ENCODE measurements around the gene SBF1. TPM values are rescaled to one million over a fixed set of nuclear protein-coding genes. Genes with fewer than 3 reads are reported as not detected.
"Not testable (repeated sequence)": the region's sequence is repeated elsewhere in the genome, so short reads cannot be mapped to it uniquely, and the experiment has no call there.

SBF1 gene
- total RNA-seq, 1 experiment from 2014 or later = 48.5 TPM

DNA sequence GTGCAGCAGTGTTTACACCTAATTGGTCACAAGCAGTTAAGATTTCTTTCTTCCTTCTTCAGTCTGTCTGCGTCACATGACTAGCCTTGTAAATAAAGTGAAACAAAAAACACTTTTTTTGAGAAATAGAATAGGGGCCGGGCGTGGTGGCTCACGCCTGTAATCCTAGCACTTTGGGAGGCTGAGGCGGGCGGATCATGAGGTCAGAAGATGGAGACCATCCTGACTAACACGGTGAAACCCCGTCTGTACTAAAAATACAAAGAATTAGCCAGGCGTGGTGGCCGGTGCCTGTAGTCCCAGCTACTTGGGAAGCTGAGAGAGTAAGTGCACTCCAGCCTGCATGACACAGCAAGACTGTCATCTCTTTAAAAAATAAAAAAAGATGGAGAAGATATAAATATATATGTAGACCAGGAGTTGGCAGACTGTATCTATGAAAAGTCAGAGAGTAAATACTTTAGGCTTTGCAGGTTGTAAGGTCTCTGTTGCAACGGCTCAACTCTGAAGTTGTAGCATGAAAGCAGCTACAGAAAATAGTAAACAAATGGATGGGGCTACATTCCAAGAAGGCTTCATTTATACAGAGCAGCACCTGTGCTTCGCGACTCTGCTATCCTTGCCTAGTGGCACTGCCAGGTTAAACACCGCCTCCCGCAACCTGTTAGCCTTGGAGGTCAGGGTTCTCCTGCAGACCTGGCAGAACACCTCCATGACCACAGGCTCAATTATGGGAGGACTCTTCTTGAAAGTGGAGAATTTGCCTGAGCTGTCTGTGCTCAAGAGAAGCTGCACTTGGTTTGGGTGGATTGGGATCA lies 75.8 kb downstream of the SBF1 start:
- no peaks in the 10 kb centered on the region for H4K20me1 ChIP-seq (ENCODE audit: low read length)
- BruUV-seq (replicated peaks) = no TSS peak
- H3K27ac ChIP-seq (ENCODE audit: low read length) = no peak overlapping the region
- intact Hi-C loops (cut with micrococcal nuclease) = no loop called here
- no peak overlapping the region for H3K4me2 ChIP-seq (ENCODE audit: low read length)
- no peaks in the 10 kb centered on the region for H3K9me3 ChIP-seq (ENCODE audit: low read length)
- POLR2A ChIA-PET (ENCODE audit: unreplicated experiment) = no interaction called here
- H2AFZ ChIP-seq (ENCODE audit: low read length) = no peak overlapping the region
- H3K4me1 ChIP-seq (ENCODE audit: insufficient read depth, low read length) = peaks cover 5% of the 10 kb centered on the region; the same call in 1 of the 2 replicates
- CTCF ChIA-PET = interaction anchor here (0.6 to 1.1 kb wide), 2 partner anchors 86 to 222 kb away, joined by 3 to 8 read pairs; no protein-coding TSS in a partner anchor
- no peak for TF ChIP-seq EZH2phosphoT487 (IDR thresholded peaks at IDR 0.05; ENCODE audit: borderline replicate concordance, low read length)
- TF ChIP-seq, protein P1, sequence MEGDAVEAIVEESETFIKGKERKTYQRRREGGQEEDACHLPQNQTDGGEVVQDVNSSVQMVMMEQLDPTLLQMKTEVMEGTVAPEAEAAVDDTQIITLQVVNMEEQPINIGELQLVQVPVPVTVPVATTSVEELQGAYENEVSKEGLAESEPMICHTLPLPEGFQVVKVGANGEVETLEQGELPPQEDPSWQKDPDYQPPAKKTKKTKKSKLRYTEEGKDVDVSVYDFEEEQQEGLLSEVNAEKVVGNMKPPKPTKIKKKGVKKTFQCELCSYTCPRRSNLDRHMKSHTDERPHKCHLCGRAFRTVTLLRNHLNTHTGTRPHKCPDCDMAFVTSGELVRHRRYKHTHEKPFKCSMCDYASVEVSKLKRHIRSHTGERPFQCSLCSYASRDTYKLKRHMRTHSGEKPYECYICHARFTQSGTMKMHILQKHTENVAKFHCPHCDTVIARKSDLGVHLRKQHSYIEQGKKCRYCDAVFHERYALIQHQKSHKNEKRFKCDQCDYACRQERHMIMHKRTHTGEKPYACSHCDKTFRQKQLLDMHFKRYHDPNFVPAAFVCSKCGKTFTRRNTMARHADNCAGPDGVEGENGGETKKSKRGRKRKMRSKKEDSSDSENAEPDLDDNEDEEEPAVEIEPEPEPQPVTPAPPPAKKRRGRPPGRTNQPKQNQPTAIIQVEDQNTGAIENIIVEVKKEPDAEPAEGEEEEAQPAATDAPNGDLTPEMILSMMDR (conservative IDR thresholded peaks at IDR 0.05; ENCODE audit: low read depth, low read length) = no peak
- no peak overlapping the region for H3K4me3 ChIP-seq (ENCODE audit: low read length)
- DNase-seq (no peak), ATAC-seq (no peak)
- H3K27me3 ChIP-seq (ENCODE audit: low read length) = no peaks in the 10 kb centered on the region
- H3K9me2 ChIP-seq (replicated peaks; ENCODE audit: low read length) = no peaks in the 10 kb centered on the region
- no peaks in the 10 kb centered on the region for H3F3A ChIP-seq (ENCODE audit: low read length, unreplicated experiment)
- no peaks in the 10 kb centered on the region for H3K79me2 ChIP-seq (ENCODE audit: low read length)
- peaks cover 3% of the 10 kb centered on the region; the same call in 1 of the 2 replicates for H3K36me3 ChIP-seq (ENCODE audit: low read depth, low read length)
- H3K9ac ChIP-seq (ENCODE audit: low read length) = no peak overlapping the region

DNA sequence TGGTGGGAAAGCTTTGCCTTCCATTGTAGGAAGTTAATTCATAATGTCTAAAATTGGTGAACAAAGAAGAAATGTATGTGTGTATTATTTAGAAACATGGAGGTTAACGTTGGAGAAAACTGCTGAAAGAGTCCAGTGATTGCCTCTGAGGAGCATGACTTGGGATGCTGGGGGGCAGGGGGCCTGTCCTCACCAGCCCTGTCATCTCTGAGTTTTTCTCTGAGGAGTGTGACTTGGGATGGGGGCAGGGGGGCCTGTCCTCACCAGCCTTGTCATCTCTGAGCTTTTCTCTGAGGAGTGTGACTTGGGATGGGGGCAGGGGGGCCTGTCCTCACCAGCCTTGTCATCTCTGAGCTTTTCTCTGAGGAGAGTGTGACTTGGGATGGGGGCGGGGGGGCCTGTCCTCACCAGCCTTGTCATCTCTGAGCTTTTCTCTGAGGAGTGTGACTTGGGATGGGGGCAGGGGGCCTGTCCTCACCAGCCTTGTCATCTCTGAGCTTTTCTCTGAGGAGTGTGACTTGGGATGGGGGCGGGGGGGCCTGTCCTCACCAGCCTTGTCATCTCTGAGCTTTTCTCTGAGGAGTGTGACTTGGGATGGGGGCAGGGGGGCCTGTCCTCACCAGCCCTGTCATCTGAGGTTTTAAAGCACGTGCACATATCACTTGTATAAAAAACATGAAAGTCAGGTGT lies 77.3 kb downstream of the SBF1 start:
- CTCF ChIA-PET; H4K20me1 ChIP-seq (ENCODE audit: low read length); H3K4me3 ChIP-seq (ENCODE audit: low read length); ATAC-seq; H3K27me3 ChIP-seq (ENCODE audit: low read length); H3K9me2 ChIP-seq (replicated peaks; ENCODE audit: low read length); H3K4me2 ChIP-seq (ENCODE audit: low read length); H3K9ac ChIP-seq (ENCODE audit: low read length); BruUV-seq (replicated peaks); H2AFZ ChIP-seq (ENCODE audit: low read length); POLR2A ChIA-PET (ENCODE audit: unreplicated experiment); H3K27ac ChIP-seq (ENCODE audit: low read length); intact Hi-C loops (cut with micrococcal nuclease); H3K79me2 ChIP-seq (ENCODE audit: low read length); DNase-seq; H3K36me3 ChIP-seq (ENCODE audit: low read depth, low read length); H3K9me3 ChIP-seq (ENCODE audit: low read length); H3F3A ChIP-seq (ENCODE audit: low read length, unreplicated experiment); H3K4me1 ChIP-seq (ENCODE audit: insufficient read depth, low read length): not testable (repeated sequence)

DNA sequence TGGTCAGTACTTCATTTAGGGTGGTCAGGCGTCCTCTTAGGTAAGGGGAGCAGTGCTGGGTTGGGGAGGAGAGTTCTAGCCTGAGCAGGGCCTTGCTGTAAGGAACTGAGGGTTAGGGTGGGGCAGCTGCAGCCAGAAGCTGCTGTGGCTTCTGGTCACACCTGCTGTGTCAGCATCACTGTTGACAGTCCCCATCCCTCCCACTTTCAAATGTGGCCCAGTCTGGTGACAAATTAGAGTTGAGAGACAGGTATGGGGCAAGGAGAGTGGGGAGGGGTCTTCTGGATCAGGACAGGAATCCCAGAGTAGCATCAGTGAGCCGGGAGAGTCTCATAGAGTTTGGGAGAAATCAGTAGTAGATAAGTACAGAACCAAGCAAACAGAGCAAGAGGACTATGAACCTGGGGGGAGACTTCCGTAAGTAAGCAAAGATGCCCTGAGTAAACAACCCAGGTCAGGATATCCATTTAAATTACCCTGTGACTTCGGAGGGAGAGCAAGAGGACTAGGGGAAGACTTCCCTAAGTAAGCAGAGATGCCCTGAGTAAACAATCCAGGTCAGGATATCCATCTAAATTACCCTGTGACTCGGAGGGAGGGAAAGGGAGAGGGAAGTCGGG lies 78.0 kb downstream of the SBF1 start:
- Histone ChIP-seq H3K9ac (ENCODE audit: low read length) (no peak overlapping the region), H3K9me3 (ENCODE audit: low read length) (no peaks in the 10 kb centered on the region), H2AFZ (ENCODE audit: low read length) (no peak overlapping the region), H3K79me2 (ENCODE audit: low read length) (no peaks in the 10 kb centered on the region), H3K36me3 (ENCODE audit: low read depth, low read length) (peaks cover 3% of the 10 kb centered on the region), H3K4me2 (ENCODE audit: low read length) (no peak overlapping the region), H3K4me3 (ENCODE audit: low read length) (no peak overlapping the region), H3K4me1 (ENCODE audit: insufficient read depth, low read length) (peaks cover 5% of the 10 kb centered on the region; the same call in 1 of the 2 replicates), H3K9me2 (replicated peaks; ENCODE audit: low read length) (no peaks in the 10 kb centered on the region), H4K20me1 (ENCODE audit: low read length) (no peaks in the 10 kb centered on the region), H3K27me3 (ENCODE audit: low read length) (no peaks in the 10 kb centered on the region), H3F3A (ENCODE audit: low read length, unreplicated experiment) (no peaks in the 10 kb centered on the region), H3K27ac (ENCODE audit: low read length) (no peak overlapping the region)
- BruUV-seq (replicated peaks) = TSS peak; percentile 12
- ChIA-PET CTCF (no interaction called here), POLR2A (ENCODE audit: unreplicated experiment) (no interaction called here)
- no peak for TF ChIP-seq EZH2phosphoT487 (IDR thresholded peaks at IDR 0.05; ENCODE audit: borderline replicate concordance, low read length)
- TF ChIP-seq EZH2 (IDR thresholded peaks at IDR 0.05; ENCODE audit: low read length, unreplicated experiment) = no peak
- TF ChIP-seq, protein P1 (conservative IDR thresholded peaks at IDR 0.05; ENCODE audit: low read depth, low read length) = no peak
- ATAC-seq (peak; percentile 43; the same call in 1 of the 2 replicates), DNase-seq (peak; percentile 11)
- intact Hi-C loops (cut with micrococcal nuclease) = no loop called here

Other genes with a start within 250 kb of the SBF1 start
- 32.1 and 39.5 TPM in 2 replicates for gene TUBGCP6, start 230.0 kb downstream of the SBF1 start, total RNA-seq (2014; rRNA removed)
- 25.8 and 34.5 TPM in 2 replicates for gene HDAC10, start 223.8 kb downstream of the SBF1 start, total RNA-seq (2014; rRNA removed)
- gene MAPK12, start 213.4 kb downstream of the SBF1 start, total RNA-seq (2014; rRNA removed) = 22.4 and 22.5 TPM in 2 replicates
- gene MAPK11, start 204.7 kb downstream of the SBF1 start, total RNA-seq (2014; rRNA removed) = 7.0 and 7.6 TPM in 2 replicates
- 68.2 and 82.9 TPM in 2 replicates for gene PLXNB2, start 167.4 kb downstream of the SBF1 start, total RNA-seq (2014; rRNA removed)
- gene DENND6B, start 148.0 kb downstream of the SBF1 start, total RNA-seq (2014; rRNA removed) = 1.1 and 1.7 TPM in 2 replicates
- gene PPP6R2, start 131.7 kb downstream of the SBF1 start, total RNA-seq (2014; rRNA removed) = 46.2 and 54.0 TPM in 2 replicates
- gene ADM2, start 6.5 kb upstream of the SBF1 start, total RNA-seq (2014; rRNA removed) = 0.98 and 1.8 TPM in 2 replicates
- not detected in 2 replicates for gene MIOX, start 11.8 kb upstream of the SBF1 start, total RNA-seq (2014; rRNA removed)
- gene LMF2, start 32.7 kb upstream of the SBF1 start, total RNA-seq (2014; rRNA removed) = 42.4 and 52.2 TPM in 2 replicates
- gene NCAPH2, start 33.2 kb upstream of the SBF1 start, total RNA-seq (2014; rRNA removed) = 75.4 and 92.1 TPM in 2 replicates
- gene SCO2, start 50.6 kb upstream of the SBF1 start, total RNA-seq (2014; rRNA removed) = 5.7 and 5.8 TPM in 2 replicates
- gene TYMP, start 55.0 kb upstream of the SBF1 start, total RNA-seq (2014; rRNA removed) = 12.3 and 21.8 TPM in 2 replicates
- gene KLHDC7B, start 70.9 kb upstream of the SBF1 start, total RNA-seq (2014; rRNA removed) = 0.35 TPM in 1 of 2 replicates, not detected in the other
- gene SYCE3, start 87.9 kb upstream of the SBF1 start, total RNA-seq (2014; rRNA removed) = 1.3 TPM in 1 of 2 replicates, not detected in the other
- 13.1 and 17.5 TPM in 2 replicates for gene CPT1B, start 103.4 kb upstream of the SBF1 start, total RNA-seq (2014; rRNA removed)
- gene CHKB, start 107.8 kb upstream of the SBF1 start, total RNA-seq (2014; rRNA removed) = 27.0 and 31.5 TPM in 2 replicates
- 1.2 and 1.5 TPM in 2 replicates for gene MAPK8IP2, start 125.8 kb upstream of the SBF1 start, total RNA-seq (2014; rRNA removed)
- gene ARSA, start 153.1 kb upstream of the SBF1 start, total RNA-seq (2014; rRNA removed) = 11.3 and 16.7 TPM in 2 replicates
- gene SHANK3, start 197.8 kb upstream of the SBF1 start, total RNA-seq (2014; rRNA removed) = 3.7 and 6.8 TPM in 2 replicates

Measured in PC-3 (cell line).